ENCODE measurements around the gene SIX5.
"Not testable (repeated sequence)": the region's sequence is repeated elsewhere in the genome, so short reads cannot be mapped to it uniquely, and the experiment has no call there.

Gene SIX5

DNA sequence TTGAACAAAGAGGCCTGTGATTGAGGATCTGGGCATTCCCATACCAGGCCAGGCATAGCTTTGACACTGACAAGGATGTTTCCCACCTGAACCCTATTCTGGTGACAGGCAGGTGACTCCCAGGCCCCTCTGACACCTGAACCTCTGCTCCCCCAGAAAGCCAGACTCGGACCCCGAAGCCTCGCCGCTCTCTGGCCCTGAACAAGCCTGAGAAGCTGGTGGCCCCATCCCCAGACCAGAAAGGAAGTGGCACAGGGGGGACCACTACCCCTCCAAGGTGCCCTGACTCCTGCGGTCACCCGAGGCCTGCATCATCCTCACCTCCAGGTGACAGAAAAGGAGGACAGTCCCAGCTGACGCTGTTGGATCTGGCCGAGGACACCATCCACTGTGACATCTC is 14.7 kb downstream of the SIX5 start:
- no peaks in the 10 kb centered on the region; a peak in 1 of 3 replicates for H3K36me3 ChIP-seq (ENCODE audit: control insufficient read depth in 2 of 2, insufficient read depth in 1 of 2, low read length in 2 of 2)
- H3K27ac ChIP-seq (ENCODE audit: extremely low read depth, low read depth, low read length) = 0 out of 2 replicates have a peak overlapping the region, but pooled peaks have one; percentile 24
- H3K9me3 ChIP-seq (ENCODE audit: control insufficient read depth, insufficient read depth, low read depth, low read length) = no peaks in the 10 kb centered on the region
- TF ChIP-seq ZNF501 (tag by site-specific recombination; IDR thresholded peaks at IDR 0.05) (no peak), ZBTB7A (tag by site-specific recombination; IDR thresholded peaks at IDR 0.05; ENCODE audit: low read depth) (no peak), ZNF174 (tag by site-specific recombination; IDR thresholded peaks at IDR 0.05) (no peak), ZNF223 (tag by site-specific recombination; IDR thresholded peaks at IDR 0.05) (no peak), ATF2 (tag by site-specific recombination; IDR thresholded peaks at IDR 0.05; ENCODE audit: low read depth) (no peak), SCRT2 (tag by site-specific recombination; IDR thresholded peaks at IDR 0.05) (no peak), ZBTB48 (tag by site-specific recombination; IDR thresholded peaks at IDR 0.05) (no peak)
- ChIA-PET CTCF (interaction anchor here (0.9 to 2.9 kb wide), 3 partner anchors 11 to 60 kb away, joined by 3 to 14 read pairs (median 3); no protein-coding TSS in a partner anchor), POLR2A (interaction anchor here (1.9 to 2.4 kb wide), 2 partner anchors 13 to 15 kb away, joined by 10 read pairs; partner anchors contain the start of gene SIX5)
- no peak overlapping the region for H3K4me3 ChIP-seq (ENCODE audit: low read depth, low read length)
- 0 out of 2 replicates have a peak, but pooled peaks cover 2% of the 10 kb centered on the region for H3K4me1 ChIP-seq (ENCODE audit: control insufficient read depth, insufficient read depth, low read length)

DNA sequence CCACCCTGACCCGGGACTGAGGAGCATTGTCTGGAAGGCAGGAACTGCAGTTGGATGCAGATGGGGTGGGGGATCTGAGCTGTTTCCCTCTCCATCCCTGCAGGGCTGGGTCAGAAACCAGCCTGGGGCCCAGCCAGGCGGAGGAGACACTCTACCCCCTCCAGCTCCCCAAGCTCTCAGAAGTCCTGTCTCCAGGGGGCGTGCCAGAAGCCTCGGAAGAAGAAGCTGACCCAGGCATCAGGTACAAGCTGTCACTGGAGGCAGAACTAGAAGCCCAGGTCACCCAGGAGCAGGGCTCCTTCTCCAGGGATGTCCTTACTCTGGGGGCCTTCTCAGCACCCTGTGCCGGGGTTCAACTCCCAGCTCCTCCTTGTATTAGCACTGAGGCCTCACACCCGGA is 15.5 kb downstream of the SIX5 start:
- Histone ChIP-seq H3K36me3 (ENCODE audit: control insufficient read depth in 2 of 2, insufficient read depth in 1 of 2, low read length in 2 of 2) (no peaks in the 10 kb centered on the region; a peak in 1 of 3 replicates), H3K27ac (ENCODE audit: extremely low read depth, low read depth, low read length) (no peak overlapping the region), H3K9me3 (ENCODE audit: control insufficient read depth, insufficient read depth, low read depth, low read length) (no peaks in the 10 kb centered on the region), H3K4me1 (ENCODE audit: control insufficient read depth, insufficient read depth, low read length) (0 out of 2 replicates have a peak, but pooled peaks cover 2% of the 10 kb centered on the region), H3K4me3 (ENCODE audit: low read depth, low read length) (no peak overlapping the region)
- ChIA-PET CTCF (interaction anchor here (0.6 to 2.9 kb wide), 4 partner anchors 10 to 63 kb away, joined by 3 to 14 read pairs (median 4); partner anchors contain the start of gene SIX5), POLR2A (interaction anchor here (0.6 to 2.4 kb wide), 3 partner anchors 13 to 42 kb away, joined by 3 to 10 read pairs (median 10); partner anchors contain the start of gene SIX5)
- TF ChIP-seq ZNF398 (tag by site-specific recombination; IDR thresholded peaks at IDR 0.05) = peak; percentile 62; the same call in 1 of the 2 replicates
- TF ChIP-seq BCL11B (tag by site-specific recombination; IDR thresholded peaks at IDR 0.05; ENCODE audit: low read depth) = no peak
- TF ChIP-seq, protein P1, sequence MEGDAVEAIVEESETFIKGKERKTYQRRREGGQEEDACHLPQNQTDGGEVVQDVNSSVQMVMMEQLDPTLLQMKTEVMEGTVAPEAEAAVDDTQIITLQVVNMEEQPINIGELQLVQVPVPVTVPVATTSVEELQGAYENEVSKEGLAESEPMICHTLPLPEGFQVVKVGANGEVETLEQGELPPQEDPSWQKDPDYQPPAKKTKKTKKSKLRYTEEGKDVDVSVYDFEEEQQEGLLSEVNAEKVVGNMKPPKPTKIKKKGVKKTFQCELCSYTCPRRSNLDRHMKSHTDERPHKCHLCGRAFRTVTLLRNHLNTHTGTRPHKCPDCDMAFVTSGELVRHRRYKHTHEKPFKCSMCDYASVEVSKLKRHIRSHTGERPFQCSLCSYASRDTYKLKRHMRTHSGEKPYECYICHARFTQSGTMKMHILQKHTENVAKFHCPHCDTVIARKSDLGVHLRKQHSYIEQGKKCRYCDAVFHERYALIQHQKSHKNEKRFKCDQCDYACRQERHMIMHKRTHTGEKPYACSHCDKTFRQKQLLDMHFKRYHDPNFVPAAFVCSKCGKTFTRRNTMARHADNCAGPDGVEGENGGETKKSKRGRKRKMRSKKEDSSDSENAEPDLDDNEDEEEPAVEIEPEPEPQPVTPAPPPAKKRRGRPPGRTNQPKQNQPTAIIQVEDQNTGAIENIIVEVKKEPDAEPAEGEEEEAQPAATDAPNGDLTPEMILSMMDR (tag by site-specific recombination; IDR thresholded peaks at IDR 0.05) = 0 out of 2 replicates have a peak, but pooled peaks have one; percentile 7

GRCh38 chr19:45752639-45753038 is 16.4 kb downstream of the SIX5 start:
- Histone ChIP-seq H3K36me3 (ENCODE audit: control insufficient read depth in 2 of 2, insufficient read depth in 1 of 2, low read length in 2 of 2) (no peaks in the 10 kb centered on the region), H3K4me1 (ENCODE audit: control insufficient read depth, insufficient read depth, low read length) (0 out of 2 replicates have a peak, but pooled peaks cover 2% of the 10 kb centered on the region), H3K27ac (ENCODE audit: extremely low read depth, low read depth, low read length) (no peak overlapping the region), H3K4me3 (ENCODE audit: low read depth, low read length) (no peak overlapping the region), H3K9me3 (ENCODE audit: control insufficient read depth, insufficient read depth, low read depth, low read length) (no peaks in the 10 kb centered on the region)
- TF ChIP-seq ZNF266 (tag by site-specific recombination; IDR thresholded peaks at IDR 0.05; ENCODE audit: low read depth) = no peak
- TF ChIP-seq ZNF600 (tag by site-specific recombination; IDR thresholded peaks at IDR 0.05) = 0 out of 2 replicates have a peak, but pooled peaks have one; percentile 20
- TF ChIP-seq, protein P2, sequence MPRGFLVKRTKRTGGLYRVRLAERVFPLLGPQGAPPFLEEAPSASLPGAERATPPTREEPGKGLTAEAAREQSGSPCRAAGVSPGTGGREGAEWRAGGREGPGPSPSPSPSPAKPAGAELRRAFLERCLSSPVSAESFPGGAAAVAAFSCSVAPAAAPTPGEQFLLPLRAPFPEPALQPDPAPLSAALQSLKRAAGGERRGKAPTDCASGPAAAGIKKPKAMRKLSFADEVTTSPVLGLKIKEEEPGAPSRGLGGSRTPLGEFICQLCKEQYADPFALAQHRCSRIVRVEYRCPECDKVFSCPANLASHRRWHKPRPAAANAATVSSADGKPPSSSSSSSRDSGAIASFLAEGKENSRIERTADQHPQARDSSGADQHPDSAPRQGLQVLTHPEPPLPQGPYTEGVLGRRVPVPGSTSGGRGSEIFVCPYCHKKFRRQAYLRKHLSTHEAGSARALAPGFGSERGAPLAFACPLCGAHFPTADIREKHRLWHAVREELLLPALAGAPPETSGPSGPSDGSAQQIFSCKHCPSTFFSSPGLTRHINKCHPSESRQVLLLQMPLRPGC (tag by site-specific recombination; IDR thresholded peaks at IDR 0.05) = no peak
- no peak for TF ChIP-seq ZNF501 (tag by site-specific recombination; IDR thresholded peaks at IDR 0.05)
- TF ChIP-seq MEIS1 (CRISPR knock-in tag; IDR thresholded peaks at IDR 0.05; ENCODE audit: borderline replicate concordance) = no peak
- TF ChIP-seq, protein P3, sequence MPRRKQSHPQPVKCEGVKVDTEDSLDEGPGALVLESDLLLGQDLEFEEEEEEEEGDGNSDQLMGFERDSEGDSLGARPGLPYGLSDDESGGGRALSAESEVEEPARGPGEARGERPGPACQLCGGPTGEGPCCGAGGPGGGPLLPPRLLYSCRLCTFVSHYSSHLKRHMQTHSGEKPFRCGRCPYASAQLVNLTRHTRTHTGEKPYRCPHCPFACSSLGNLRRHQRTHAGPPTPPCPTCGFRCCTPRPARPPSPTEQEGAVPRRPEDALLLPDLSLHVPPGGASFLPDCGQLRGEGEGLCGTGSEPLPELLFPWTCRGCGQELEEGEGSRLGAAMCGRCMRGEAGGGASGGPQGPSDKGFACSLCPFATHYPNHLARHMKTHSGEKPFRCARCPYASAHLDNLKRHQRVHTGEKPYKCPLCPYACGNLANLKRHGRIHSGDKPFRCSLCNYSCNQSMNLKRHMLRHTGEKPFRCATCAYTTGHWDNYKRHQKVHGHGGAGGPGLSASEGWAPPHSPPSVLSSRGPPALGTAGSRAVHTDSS (tag by site-specific recombination; IDR thresholded peaks at IDR 0.05) = no peak
- ChIA-PET CTCF (interaction anchor here (0.6 to 2.9 kb wide), 4 partner anchors 18 to 1803 kb away, joined by 3 to 14 read pairs (median 6); no protein-coding TSS in a partner anchor), POLR2A (interaction anchor here (0.7 to 1.7 kb wide), 4 partner anchors 15 to 129 kb away, joined by 5 to 10 read pairs (median 6); no protein-coding TSS in a partner anchor)

- H3K27ac ChIP-seq (ENCODE audit: extremely low read depth, low read depth, low read length); H3K9me3 ChIP-seq (ENCODE audit: control insufficient read depth, insufficient read depth, low read depth, low read length); H3K36me3 ChIP-seq (ENCODE audit: control insufficient read depth in 2 of 2, insufficient read depth in 1 of 2, low read length in 2 of 2); CTCF ChIA-PET; H3K4me1 ChIP-seq (ENCODE audit: control insufficient read depth, insufficient read depth, low read length); H3K4me3 ChIP-seq (ENCODE audit: low read depth, low read length): not testable (repeated sequence)
- POLR2A ChIA-PET = interaction anchor here (1.7 kb wide), 1 partner anchor 16 kb away, joined by 10 read pairs; no protein-coding TSS in a partner anchor
Measured at GRCh38 chr19:45751483-45751882, 17.6 kb downstream of the SIX5 start.
